ENCODE measurements around the gene NOTUM. TPM values are rescaled to one million over a fixed set of nuclear protein-coding genes. Genes with fewer than 3 reads are reported as not detected.

The NOTUM gene
- total and polyA plus RNA-seq, 2 experiments from 2014 or later, result 4.2 to 7.4 TPM

GRCh38 chr17:81993729-81994592 lies 33.0 kb upstream of the NOTUM start:
- no peak for DNase-seq (ENCODE audit: low read depth in 1 of 2, low spot score in 1 of 2)
- TF ChIP-seq, protein P1, sequence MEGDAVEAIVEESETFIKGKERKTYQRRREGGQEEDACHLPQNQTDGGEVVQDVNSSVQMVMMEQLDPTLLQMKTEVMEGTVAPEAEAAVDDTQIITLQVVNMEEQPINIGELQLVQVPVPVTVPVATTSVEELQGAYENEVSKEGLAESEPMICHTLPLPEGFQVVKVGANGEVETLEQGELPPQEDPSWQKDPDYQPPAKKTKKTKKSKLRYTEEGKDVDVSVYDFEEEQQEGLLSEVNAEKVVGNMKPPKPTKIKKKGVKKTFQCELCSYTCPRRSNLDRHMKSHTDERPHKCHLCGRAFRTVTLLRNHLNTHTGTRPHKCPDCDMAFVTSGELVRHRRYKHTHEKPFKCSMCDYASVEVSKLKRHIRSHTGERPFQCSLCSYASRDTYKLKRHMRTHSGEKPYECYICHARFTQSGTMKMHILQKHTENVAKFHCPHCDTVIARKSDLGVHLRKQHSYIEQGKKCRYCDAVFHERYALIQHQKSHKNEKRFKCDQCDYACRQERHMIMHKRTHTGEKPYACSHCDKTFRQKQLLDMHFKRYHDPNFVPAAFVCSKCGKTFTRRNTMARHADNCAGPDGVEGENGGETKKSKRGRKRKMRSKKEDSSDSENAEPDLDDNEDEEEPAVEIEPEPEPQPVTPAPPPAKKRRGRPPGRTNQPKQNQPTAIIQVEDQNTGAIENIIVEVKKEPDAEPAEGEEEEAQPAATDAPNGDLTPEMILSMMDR (IDR thresholded peaks at IDR 0.05; ENCODE audit: low read depth, low read length), result no peak
- Histone ChIP-seq H3K36me3 (no peaks in the 10 kb centered on the region), H3K27me3 (no peaks in the 10 kb centered on the region), H3K27ac (no peak overlapping the region), H3K4me3 (no peak overlapping the region), H3K9me3 (ENCODE audit: low read depth) (no peaks in the 10 kb centered on the region), H3K4me1 (ENCODE audit: low read depth) (peaks cover 7% of the 10 kb centered on the region)

- TF ChIP-seq, protein P1 (IDR thresholded peaks at IDR 0.05; ENCODE audit: low read depth, low read length), result no peak
- no peaks in the 10 kb centered on the region for H3K36me3 ChIP-seq
- no peak for DNase-seq (ENCODE audit: low read depth in 1 of 2, low spot score in 1 of 2)
Measured at GRCh38 chr17:81992306-81993102, 31.5 kb upstream of the NOTUM start.

DNA sequence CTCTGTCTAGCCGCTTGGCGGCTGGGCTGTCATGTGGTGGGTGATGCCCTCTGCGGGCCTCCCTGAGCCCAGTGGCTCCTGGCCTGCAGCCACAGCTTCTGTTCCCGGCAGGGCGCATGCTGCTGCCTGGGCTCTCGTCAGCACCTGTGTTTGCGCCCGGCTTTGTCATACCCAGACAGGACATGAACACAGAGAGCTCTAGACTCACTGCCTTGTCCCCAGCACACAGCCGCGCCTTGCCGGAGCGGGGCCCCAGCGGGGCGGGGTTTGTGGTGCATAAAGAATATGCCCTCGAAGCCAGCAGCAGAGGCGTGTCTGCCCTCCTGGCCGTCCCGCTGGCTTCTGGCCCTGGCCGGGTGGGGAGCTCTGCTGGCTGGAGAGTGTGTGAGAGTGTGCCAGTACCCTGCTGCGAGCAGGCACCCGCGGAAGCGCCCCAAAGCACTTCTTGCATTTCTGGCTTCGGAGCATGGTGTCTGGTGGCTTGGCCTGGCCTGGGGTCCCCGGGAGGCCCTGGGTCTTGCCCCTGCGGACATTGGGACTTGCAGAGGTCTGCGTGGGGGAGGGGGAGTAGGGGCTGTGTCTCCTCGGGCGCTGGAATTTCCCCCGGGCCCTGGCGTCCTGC lies 30.8 kb upstream of the NOTUM start:
- no peak overlapping the region for H3K4me3 ChIP-seq
- TF ChIP-seq, protein P1 (IDR thresholded peaks at IDR 0.05; ENCODE audit: low read depth, low read length), result no peak
- no peaks in the 10 kb centered on the region for H3K9me3 ChIP-seq (ENCODE audit: low read depth)
- DNase-seq (ENCODE audit: low read depth in 1 of 2, low spot score in 1 of 2), result peak; percentile 25 to 60
- H3K27ac ChIP-seq, result peak overlapping the region; percentile 39
- H3K4me1 ChIP-seq (ENCODE audit: low read depth), result peaks cover 7% of the 10 kb centered on the region
- no peaks in the 10 kb centered on the region for H3K36me3 ChIP-seq
- no peaks in the 10 kb centered on the region for H3K27me3 ChIP-seq

More at GRCh38 chr17:81992306-81993102, 31.5 kb upstream of the NOTUM start:
- H3K9me3 ChIP-seq (ENCODE audit: low read depth), result no peaks in the 10 kb centered on the region
- H3K4me3 ChIP-seq, result no peak overlapping the region
- H3K4me1 ChIP-seq (ENCODE audit: low read depth), result peaks cover 7% of the 10 kb centered on the region
- H3K27me3 ChIP-seq, result no peaks in the 10 kb centered on the region
- peak overlapping the region; percentile 39 for H3K27ac ChIP-seq

DNA sequence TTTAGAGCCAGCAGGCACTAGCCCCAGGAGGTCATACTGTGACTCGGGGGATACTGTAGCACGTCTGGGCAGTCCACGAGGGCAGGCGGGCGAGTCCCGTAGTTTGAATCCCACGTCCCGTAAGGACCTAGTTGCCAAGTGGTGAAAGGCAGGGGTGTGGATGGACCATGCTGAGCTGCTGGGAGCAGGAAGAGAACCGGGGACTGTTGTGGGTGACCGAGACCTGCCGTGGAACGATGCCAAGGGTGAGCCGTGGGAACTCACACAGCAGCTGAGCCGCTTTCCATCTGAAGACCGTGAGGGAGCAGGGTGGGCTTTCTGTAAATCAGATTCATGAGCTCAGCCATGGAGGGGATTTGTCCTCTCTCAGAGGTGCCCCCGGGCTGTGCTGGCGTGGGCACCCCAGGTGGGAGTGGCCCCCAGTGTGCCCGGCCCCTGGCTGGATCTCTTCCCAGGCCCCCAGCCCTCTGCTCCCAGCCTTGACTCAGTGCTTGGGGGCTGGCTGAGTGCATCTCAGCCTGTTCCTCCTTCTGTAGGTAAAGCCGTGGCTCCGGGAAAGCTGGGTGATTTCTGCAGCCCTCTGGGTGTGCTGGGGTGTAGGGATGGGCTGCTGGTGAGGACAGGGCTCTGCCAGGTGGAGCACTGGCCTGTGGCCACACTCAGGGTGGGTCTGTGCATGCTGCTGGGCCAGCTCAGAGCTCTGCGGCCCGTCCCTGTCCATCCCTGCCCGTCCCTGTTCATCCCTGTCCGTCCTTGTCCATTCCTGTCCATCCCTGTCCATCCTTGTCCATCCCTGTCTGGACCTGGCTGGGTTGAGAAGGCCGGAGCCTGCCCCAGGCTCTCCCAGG lies 30.1 kb upstream of the NOTUM start:
- TF ChIP-seq, protein P1 (IDR thresholded peaks at IDR 0.05; ENCODE audit: low read depth, low read length), result no peak
- no peaks in the 10 kb centered on the region for H3K9me3 ChIP-seq (ENCODE audit: low read depth)
- no peaks in the 10 kb centered on the region for H3K27me3 ChIP-seq
- H3K4me1 ChIP-seq (ENCODE audit: low read depth), result peaks cover 7% of the 10 kb centered on the region
- no peak for DNase-seq (ENCODE audit: low read depth in 1 of 2, low spot score in 1 of 2)
- H3K36me3 ChIP-seq, result no peaks in the 10 kb centered on the region
- H3K4me3 ChIP-seq, result no peak overlapping the region
- H3K27ac ChIP-seq, result no peak overlapping the region

Measured in cardiac muscle cell (in vitro differentiated cells and primary cell).